ENCODE measurements around the gene SLCO1A2. TPM values are rescaled to one million over a fixed set of nuclear protein-coding genes. Genes with fewer than 3 reads are reported as not detected.
A peak's percentile ranks its signal among the peaks of the same experiment; 100 is the strongest.

The SLCO1A2 gene
- total and polyA plus RNA-seq, 2 of the 4 experiments (the other 2 are of a cell fraction) = not detected

- Histone ChIP-seq H3K36me3 (ENCODE audit: control insufficient read depth, insufficient read depth, low read length) (no peaks in the 10 kb centered on the region), H3K4me2 (ENCODE audit: low read depth, low read length) (no peak overlapping the region), H3K9me3 (ENCODE audit: control insufficient read depth, insufficient read depth, low read length) (peaks cover 8% of the 10 kb centered on the region; the same call in 1 of the 2 replicates), H3K14ac (replicated peaks; ENCODE audit: low read depth, low read length) (no peak overlapping the region), H4K91ac (ENCODE audit: insufficient read depth, low read depth, low read length) (no peak overlapping the region), H2BK5ac (ENCODE audit: low read depth, low read length, poor library complexity, severe bottlenecking) (no peak overlapping the region), H3K4me1 (ENCODE audit: control insufficient read depth, insufficient read depth, low read length) (no peaks in the 10 kb centered on the region), H2AFZ (replicated peaks; ENCODE audit: low read length, poor library complexity) (no peak overlapping the region), H2AK5ac (ENCODE audit: low read depth, low read length) (no peak overlapping the region), H3K56ac (ENCODE audit: extremely low read depth, insufficient read depth, low read length) (no peak overlapping the region), H3K18ac (ENCODE audit: low read depth, low read length) (no peak overlapping the region), H3K9me1 (ENCODE audit: insufficient read depth, low read length) (no peaks in the 10 kb centered on the region), H3K23ac (ENCODE audit: low read depth, low read length) (no peak overlapping the region), H4K20me1 (ENCODE audit: insufficient read depth, low read length) (no peaks in the 10 kb centered on the region), H2AK9ac (replicated peaks; ENCODE audit: low read depth, low read length, poor library complexity) (no peak overlapping the region), H3K79me1 (ENCODE audit: low read depth in 1 of 2, low read length in 2 of 2) (no peaks in the 10 kb centered on the region), H3K4ac (ENCODE audit: low read depth, low read length) (no peak overlapping the region), H2BK120ac (ENCODE audit: low read depth, low read length) (no peak overlapping the region), H4K5ac (ENCODE audit: low read depth, low read length) (no peak overlapping the region), H3K4me3 (ENCODE audit: insufficient read depth, low read depth, low read length) (no peak overlapping the region), H2BK15ac (ENCODE audit: low read depth, low read length) (no peak overlapping the region), H4K8ac (ENCODE audit: low read depth in 2 of 2, low read length in 2 of 2) (no peak overlapping the region), H3K27me3 (ENCODE audit: control insufficient read depth, insufficient read depth, low read length) (no peaks in the 10 kb centered on the region), H3K9ac (ENCODE audit: low read depth, low read length) (no peak overlapping the region), H3K27ac (ENCODE audit: insufficient read depth, low read length) (no peak overlapping the region), H2BK20ac (ENCODE audit: low read depth, low read length) (no peak overlapping the region)
- intact Hi-C loops (cut with micrococcal nuclease) = no loop called here
- BruUV-seq (replicated peaks) = no TSS peak
- dilution Hi-C loops (cut with HindIII; ENCODE audit: low sequenced_read_pairs, unreplicated experiment) = no loop called here
- ChIA-PET CTCF (no interaction called here), POLR2A (ENCODE audit: unreplicated experiment) (no interaction called here)
- ATAC-seq (ENCODE audit: low read depth) (no peak), DNase-seq (no peak)
- in situ Hi-C loops (cut with MboI; ENCODE audit: low sequenced_read_pairs) = no loop called here
- TF ChIP-seq ELK1 (IDR thresholded peaks at IDR 0.05; ENCODE audit: borderline replicate concordance, low read depth, low read length) (no peak), MAFK (IDR thresholded peaks at IDR 0.05; ENCODE audit: low read depth, low read length) (peak; percentile 59), POLR2A (IDR thresholded peaks at IDR 0.05; ENCODE audit: low read depth, low read length) (no peak), USF2 (IDR thresholded peaks at IDR 0.05; ENCODE audit: low read depth, low read length) (no peak)
Observed at GRCh38 chr12:21264232-21264631, 70.5 kb downstream of the SLCO1A2 start.
